A549 (cell line): Measurements from ENCODE around the gene FOXJ3. TPM values are rescaled to one million over a fixed set of nuclear protein-coding genes. Genes with fewer than 3 reads are reported as not detected.

Experiments
- ATAC-seq, 2 experiments: fragments of 200-7000 bp in 1 of 2; fragments of >200 bp in 1 of 2; cut with Nextera tagmentation in 1 of 2; cut with Tn5 transposase in 1 of 2; 3 replicates each; pipeline versions ENCODE4 v1.8.0 to v1.9.1; 2018 to 2020; ENCODE audit warnings: mild to moderate bottlenecking in 1 of 2, moderate library complexity in 1 of 2
- CTCF ChIA-PET: fragments of 300-600 bp; sonication (Branson Sonifier 250); formaldehyde crosslinking; extraction: SDS; loops from one replicate; lab custom pipeline; 2021; ENCODE audit warnings: antibody characterized with exemption, inconsistent platforms; lab: Yijun Ruan, JAX
- POLR2A ChIA-PET: fragments of 350-600 bp; formaldehyde crosslinking; extraction: SDS; loops from one replicate; lab custom pipeline; 2021; ENCODE audit warnings: antibody characterized with exemption, inconsistent platforms; lab: Yijun Ruan, JAX
- DNase-seq, 2 experiments: peaks; one replicate each; pipeline versions ENCODE4 v3.0.0 to v3.0.0-alpha.2; 2011 to 2016; ENCODE audit warnings: low read depth in 1 of 2, low spot score in 1 of 2
- FAIRE-seq: peaks from 2 replicates; lab custom pipeline; 2011; peaks lifted over from hg19 to GRCh38; lab: Jason Lieb, UNC
- H3K27ac ChIP-seq, 2 experiments: fragments of >200 bp; sonication (Bioruptor Twin); formaldehyde crosslinking; 3 replicates each; pipeline ENCODE4 v1.5.1; 2016 to 2017
- H3K4me1 ChIP-seq: fragments of >200 bp; sonication (Bioruptor Twin); formaldehyde crosslinking; 3 replicates; pipeline ENCODE4 v1.6.1; 2016
- H3K4me2 ChIP-seq: fragments of >200 bp; sonication (Bioruptor Twin); formaldehyde crosslinking; 3 replicates; pipeline ENCODE4 v1.6.1; 2016
- H3K4me3 ChIP-seq: fragments of >200 bp; sonication (Bioruptor Twin); formaldehyde crosslinking; 3 replicates; pipeline ENCODE4 v1.5.1; 2016
- H3K9me3 ChIP-seq: fragments of >200 bp; sonication (Bioruptor Twin); formaldehyde crosslinking; 3 replicates; pipeline ENCODE4 v1.6.1; 2016
- ATOH8 ChIP-seq: fragments of 250-450 bp; sonication (Bioruptor Pico); IDR thresholded peaks from 2 replicates; pipeline ENCODE4 v1.5.0; 2020; ENCODE audit warnings: low read depth, mild to moderate bottlenecking, moderate library complexity
- BCL3 ChIP-seq: fragments of >200 bp; sonication (Bioruptor Twin); formaldehyde crosslinking; IDR thresholded peaks from 3 replicates; pipeline ENCODE4 v1.6.1; 2016
- CEBPB ChIP-seq, 2 experiments: fragments of >200 bp in 1 of 2; sonication (Bioruptor Twin) in 1 of 2; formaldehyde crosslinking in 1 of 2; IDR thresholded peaks; 2 replicates each; pipeline ENCODE4 v1.6.1; 2012 to 2016
- CHD2 ChIP-seq: fragments of 150-350 bp; IDR thresholded peaks from 2 replicates; pipeline ENCODE4 v1.6.1; 2014; ENCODE audit warnings: low read length; ENCODE audit not compliant: partially characterized antibody
- EP300 ChIP-seq, 2 experiments: fragments of >200 bp; sonication (Bioruptor Twin); formaldehyde crosslinking; IDR thresholded peaks; 2 replicates in 1 of 2; 3 replicates in 1 of 2; pipeline ENCODE4 v1.6.1; 2016 to 2017
- ESRRA ChIP-seq: fragments of 150-350 bp; IDR thresholded peaks from 2 replicates; pipeline ENCODE4 v1.6.1; 2014; ENCODE audit warnings: mild to moderate bottlenecking, low read length, borderline replicate concordance
- FOSL2 ChIP-seq, 2 experiments: fragments of 450-650 bp in 1 of 2; fragments of >200 bp in 1 of 2; sonication (Bioruptor Twin) in 1 of 2; formaldehyde crosslinking; IDR thresholded peaks; 2 replicates each; pipeline versions ENCODE4 v1.5.0 to v1.6.1; 2016 to 2020; ENCODE audit warnings: mild to moderate bottlenecking in 1 of 2, moderate library complexity in 1 of 2
- FOXS1 ChIP-seq: fragments of 250-450 bp; sonication (Bioruptor Pico); IDR thresholded peaks from 2 replicates; pipeline ENCODE4 v1.5.0; 2020; ENCODE audit warnings: mild to moderate bottlenecking, moderate library complexity
- GATA3 ChIP-seq: IDR thresholded peaks from 2 replicates; pipeline ENCODE4 v1.6.1; 2012; ENCODE audit warnings: borderline replicate concordance
- HEYL ChIP-seq: fragments of 250-450 bp; sonication (Bioruptor Pico); IDR thresholded peaks from 2 replicates; pipeline ENCODE4 v1.8.0; 2021; ENCODE audit warnings: mild to moderate bottlenecking, moderate library complexity
- HMGXB4 ChIP-seq: fragments of 250-450 bp; sonication (Bioruptor Pico); IDR thresholded peaks from 2 replicates; pipeline ENCODE4 v1.5.0; 2021; ENCODE audit warnings: mild to moderate bottlenecking, moderate library complexity, borderline replicate concordance
- HOXA7 ChIP-seq: fragments of 250-450 bp; sonication (Bioruptor Pico); IDR thresholded peaks from 2 replicates; pipeline ENCODE4 v1.5.0; 2020; ENCODE audit warnings: mild to moderate bottlenecking, moderate library complexity
- HOXB13 ChIP-seq: fragments of 250-450 bp; sonication (Bioruptor Pico); IDR thresholded peaks from 2 replicates; pipeline ENCODE4 v1.5.0; 2020; ENCODE audit warnings: low read depth, mild to moderate bottlenecking, moderate library complexity
- HOXB5 ChIP-seq: fragments of 250-450 bp; sonication (Bioruptor Pico); IDR thresholded peaks from 2 replicates; pipeline ENCODE4 v1.5.0; 2020; ENCODE audit warnings: mild to moderate bottlenecking, moderate library complexity
- JUN ChIP-seq, 2 experiments: fragments of >200 bp; sonication (Bioruptor Twin); formaldehyde crosslinking; IDR thresholded peaks; 2 replicates in 1 of 2; 3 replicates in 1 of 2; pipeline ENCODE4 v1.6.1; 2016 to 2017
- JUNB ChIP-seq: fragments of >200 bp; sonication (Bioruptor Twin); formaldehyde crosslinking; IDR thresholded peaks from 2 replicates; pipeline ENCODE4 v1.6.1; 2016
- KDM1A ChIP-seq: fragments of 200-600 bp; sonication (generic); IDR thresholded peaks from 2 replicates; pipeline ENCODE4 v1.6.1; 2016; ENCODE audit warnings: low read depth, mild to moderate bottlenecking
- KDM5A ChIP-seq: fragments of 200-600 bp; sonication (generic); IDR thresholded peaks from 2 replicates; pipeline ENCODE4 v1.6.1; 2016; ENCODE audit warnings: antibody characterized with exemption, mild to moderate bottlenecking
- MAX ChIP-seq: IDR thresholded peaks from 2 replicates; pipeline ENCODE4 v1.6.1; 2012
- NFE2L2 ChIP-seq: fragments of 150-350 bp; conservative IDR thresholded peaks from 2 replicates; pipeline ENCODE4 v1.6.1; 2014; ENCODE audit warnings: low read length
- NPAS2 ChIP-seq: fragments of 250-450 bp; sonication (Bioruptor Pico); IDR thresholded peaks from 2 replicates; pipeline ENCODE4 v1.8.0; 2022; ENCODE audit warnings: mild to moderate bottlenecking, moderate library complexity, borderline replicate concordance
- PBX3 ChIP-seq: IDR thresholded peaks from 2 replicates; pipeline ENCODE4 v1.6.1; 2012
- PHF8 ChIP-seq: fragments of 200-600 bp; sonication (generic); IDR thresholded peaks from 2 replicates; pipeline ENCODE4 v1.6.1; 2016; ENCODE audit warnings: low read depth, mild to moderate bottlenecking, antibody characterized with exemption, moderate library complexity, borderline replicate concordance
- POLR2A ChIP-seq: IDR thresholded peaks from 2 replicates; pipeline ENCODE4 v1.6.1; 2012; ENCODE audit warnings: mild to moderate bottlenecking, low read length
- POLR2AphosphoS2 ChIP-seq: conservative IDR thresholded peaks from 2 replicates; pipeline ENCODE4 v1.6.1; 2012; ENCODE audit warnings: low read length, improper control_type of control experiment, inconsistent platforms
- RAD21 ChIP-seq, 2 experiments: fragments of >200 bp in 1 of 2; sonication (Bioruptor Twin) in 1 of 2; formaldehyde crosslinking in 1 of 2; IDR thresholded peaks in 1 of 2; conservative IDR thresholded peaks in 1 of 2; 2 replicates in 1 of 2; 3 replicates in 1 of 2; pipeline ENCODE4 v1.6.1; 2012 to 2018; ENCODE audit warnings: inconsistent platforms in 1 of 2
- RFX5 ChIP-seq: fragments of 450-650 bp; IDR thresholded peaks from 2 replicates; pipeline ENCODE4 v1.7.1; 2014; ENCODE audit warnings: antibody characterized with exemption, mild to moderate bottlenecking, moderate library complexity
- RNF2 ChIP-seq: fragments of 200-600 bp; sonication (generic); IDR thresholded peaks from 2 replicates; pipeline ENCODE4 v1.6.1; 2016; ENCODE audit warnings: low read depth, mild to moderate bottlenecking, antibody characterized with exemption, moderate library complexity, borderline replicate concordance
- SMC3 ChIP-seq: fragments of >200 bp; sonication (Bioruptor Twin); formaldehyde crosslinking; IDR thresholded peaks from 3 replicates; pipeline ENCODE4 v1.6.1; 2018; ENCODE audit warnings: inconsistent platforms
- SREBF2 ChIP-seq: fragments of 450-650 bp; IDR thresholded peaks from 2 replicates; pipeline ENCODE4 v1.6.1; 2014; ENCODE audit warnings: mild to moderate bottlenecking, moderate library complexity
- TP53 ChIP-seq: fragments of 250-450 bp; sonication (Bioruptor Pico); IDR thresholded peaks from 2 replicates; pipeline ENCODE4 v1.5.0; 2021; ENCODE audit warnings: mild to moderate bottlenecking, moderate library complexity
- ZC3H11A ChIP-seq: fragments of 450-650 bp; IDR thresholded peaks from 2 replicates; pipeline ENCODE4 v1.6.1; 2014; ENCODE audit warnings: antibody characterized with exemption, mild to moderate bottlenecking
- ZFP36 ChIP-seq: fragments of 450-650 bp; IDR thresholded peaks from 2 replicates; pipeline ENCODE4 v1.6.1; 2014; ENCODE audit warnings: borderline replicate concordance; ENCODE audit not compliant: partially characterized antibody
- ZNF302 ChIP-seq: fragments of 250-450 bp; sonication (Bioruptor Pico); IDR thresholded peaks from 2 replicates; pipeline ENCODE4 v1.9.0; 2021; ENCODE audit warnings: inconsistent platforms, mild to moderate bottlenecking, moderate library complexity
- WGBS: methylation state at CpG from one replicate; pipeline ENCODE4 v1.1.6; 2017; ENCODE audit errors: missing lambda C conversion rate; 5-methylcytosine and 5-hydroxymethylcytosine counted together
- polyA plus RNA-seq, 4 experiments: library from polyadenylated mRNA; depleted of rRNA in 3 of 4; stranded (reverse); fragments of >200 nt; fragmentation: RNase III in 1 of 4; extraction: RNeasy Plus Mini Kit Qiagen cat#74134 plus additional on column Dnase treatment in 1 of 4; gene quantifications; 2 replicates in 3 of 4; 3 replicates in 1 of 4; pipeline ENCODE4 v1.2.3, GENCODE V29; 2011 to 2017

Gene FOXJ3
- polyA plus RNA-seq, 2 of the 4 experiments (the other 2 are of a cell fraction): 16.8 to 45.0 TPM

GRCh38 chr1:42340093-42340492 is 5.1 kb upstream of the FOXJ3 start:
- CTCF ChIA-PET: interaction anchor here (0.8 to 1.5 kb wide), 3 partner anchors 165 to 407 kb away, joined by 3 read pairs; no protein-coding TSS in a partner anchor
- FAIRE-seq (peak; percentile 49), ATAC-seq (peak; percentile 60 to 81; a peak in 5 of 6 replicates), DNase-seq (peak; percentile 65 to 84)
- Histone ChIP-seq H3K4me1 (peaks cover 45% of the 10 kb centered on the region), H3K27ac (peak overlapping the region; percentile 40 to 76; a peak in 5 of 6 replicates), H3K4me3 (no peak overlapping the region), H3K4me2 (peak overlapping the region; percentile 73), H3K9me3 (no peaks in the 10 kb centered on the region)
- WGBS: 6% methylated on average over 2 of the region's 2 CpGs
- POLR2A ChIA-PET: interaction anchor here (0.6 to 1.0 kb wide), 2 partner anchors 119 to 342 kb away, joined by 4 to 5 read pairs; partner anchors contain the start of gene YBX1
- TF ChIP-seq SREBF2: no peak
- TF ChIP-seq SMC3: peak; percentile 19; the same call in 1 of the 3 replicates
- peak; percentile 85 to 87; a peak in 4 of 5 replicates for TF ChIP-seq JUN (IDR thresholded peaks at IDR 0.05)
- TF ChIP-seq JUNB: peak; percentile 91
- TF ChIP-seq CHD2: no peak
- TF ChIP-seq FOXS1 (CRISPR knock-in tag): peak; percentile 51; the same call in 1 of the 2 replicates
- TF ChIP-seq ATOH8 (CRISPR knock-in tag): 0 out of 2 replicates have a peak, but pooled peaks have one; percentile 17
- peak; percentile 48; the same call in 1 of the 2 replicates for TF ChIP-seq MAX
- no peak for TF ChIP-seq HOXA7 (CRISPR knock-in tag)
- no peak for TF ChIP-seq ZFP36
- TF ChIP-seq PBX3: peak; percentile 67; the same call in 1 of the 2 replicates
- peak; percentile 92 for TF ChIP-seq GATA3
- TF ChIP-seq HMGXB4 (CRISPR knock-in tag): no peak
- peak in 1 of 2 experiments; percentile 36; a peak in 2 of 5 replicates for TF ChIP-seq RAD21 (conservative IDR thresholded peaks at IDR 0.05 in 1 of 2, IDR thresholded peaks at IDR 0.05 in 1 of 2)
- TF ChIP-seq RFX5: no peak
- peak; percentile 76; the same call in 1 of the 2 replicates for TF ChIP-seq FOSL2 (IDR thresholded peaks at IDR 0.05)
- TF ChIP-seq FOSL2 (CRISPR knock-in tag; IDR thresholded peaks at IDR 0.05): peak; percentile 86
- no peak for TF ChIP-seq ZC3H11A
- TF ChIP-seq CEBPB (IDR thresholded peaks at IDR 0.05): peak in 1 of 2 experiments; percentile 62; a peak in 1 of 4 replicates
- no peak for TF ChIP-seq ZNF302
- TF ChIP-seq RNF2: no peak
- TF ChIP-seq EP300 (IDR thresholded peaks at IDR 0.05): peak; percentile 69 to 77; a peak in 3 of 5 replicates

- ATAC-seq (no peak), DNase-seq (no peak), FAIRE-seq (no peak)
- ChIA-PET POLR2A (no interaction called here), CTCF (interaction anchor here (0.5 to 1.3 kb wide), 2 partner anchors 9 to 660 kb away, joined by 3 read pairs; no protein-coding TSS in a partner anchor)
- Histone ChIP-seq H3K4me3 (no peak overlapping the region; the same call in 2 of the 3 replicates), H3K9me3 (no peaks in the 10 kb centered on the region), H3K4me2 (peak overlapping the region; percentile 69), H3K4me1 (peaks cover 59% of the 10 kb centered on the region), H3K27ac (peak overlapping the region; percentile 99 to 100; a peak in 5 of 6 replicates)
- TF ChIP-seq EP300 (IDR thresholded peaks at IDR 0.05): no peak
- no peak for TF ChIP-seq HOXB13 (CRISPR knock-in tag)
- no peak for TF ChIP-seq POLR2A
- no peak for TF ChIP-seq POLR2AphosphoS2
- TF ChIP-seq JUNB: no peak
- TF ChIP-seq NPAS2 (CRISPR knock-in tag): no peak
- no peak for TF ChIP-seq KDM5A
- TF ChIP-seq BCL3: no peak
- no peak for TF ChIP-seq PHF8
- TF ChIP-seq HEYL (CRISPR knock-in tag): no peak
- TF ChIP-seq MAX: no peak
- no peak for TF ChIP-seq TP53 (CRISPR knock-in tag)
- no peak for TF ChIP-seq HOXB5 (CRISPR knock-in tag)
- TF ChIP-seq CEBPB (IDR thresholded peaks at IDR 0.05): no peak
- no peak for TF ChIP-seq NFE2L2
- TF ChIP-seq ESRRA: no peak
- TF ChIP-seq KDM1A: no peak
- WGBS: 92% methylated on average over 6 of the region's 6 CpGs
Measured at GRCh38 chr1:42336978-42337377, 1.9 kb upstream of the FOXJ3 start.
